Calu3 (cell line): Measurements from ENCODE around the gene CXCR1. TPM values are rescaled to one million over a fixed set of nuclear protein-coding genes. Genes with fewer than 3 reads are reported as not detected.

Experiments used
- total RNA-seq: library from RNA; stranded (reverse); gene quantifications from 2 replicates; pipeline ENCODE4 v1.2.3, GENCODE V29; 2022

CXCR1 gene
- total RNA-seq, 1 experiment from 2014 or later = not detected

Other genes with a start within 250 kb of the CXCR1 start
- 2.2 and 2.3 TPM in 2 replicates for gene TNS1, start 164.0 kb downstream of the CXCR1 start, total RNA-seq
- 0.21 and 2.6 TPM in 2 replicates for gene RUFY4, start 97.7 kb downstream of the CXCR1 start, total RNA-seq
- not detected in 2 replicates for gene CXCR2, start 40.9 kb downstream of the CXCR1 start, total RNA-seq
- 368 and 374 TPM in 2 replicates for gene ARPC2, start 50.2 kb upstream of the CXCR1 start, total RNA-seq
- gene GPBAR1, start 94.1 kb upstream of the CXCR1 start, total RNA-seq = 1.1 and 1.5 TPM in 2 replicates
- 102 and 117 TPM in 2 replicates for gene AAMP, start 103.2 kb upstream of the CXCR1 start, total RNA-seq
- gene PNKD, start 103.6 kb upstream of the CXCR1 start, total RNA-seq = 46.8 and 54.0 TPM in 2 replicates
- 229 and 289 TPM in 2 replicates for gene TMBIM1, start 125.5 kb upstream of the CXCR1 start, total RNA-seq
- gene CATIP, start 189.9 kb upstream of the CXCR1 start, total RNA-seq = 0.71 TPM in 1 of 2 replicates, not detected in the other
- 0.12 TPM in 1 of 2 replicates, not detected in the other for gene SLC11A1, start 215.3 kb upstream of the CXCR1 start, total RNA-seq
- 58.0 and 59.3 TPM in 2 replicates for gene CTDSP1, start 232.9 kb upstream of the CXCR1 start, total RNA-seq